HuH-7 (cell line): Measurements from ENCODE around the gene CLEC2D.
"Not testable (repeated sequence)": the region's sequence is repeated elsewhere in the genome, so short reads cannot be mapped to it uniquely, and the experiment has no call there.

Experiments
- DNase-seq: peaks from one replicate; pipeline ENCODE4 v3.0.0; 2011; ENCODE audit warnings: low spot score

The CLEC2D gene, protein sequence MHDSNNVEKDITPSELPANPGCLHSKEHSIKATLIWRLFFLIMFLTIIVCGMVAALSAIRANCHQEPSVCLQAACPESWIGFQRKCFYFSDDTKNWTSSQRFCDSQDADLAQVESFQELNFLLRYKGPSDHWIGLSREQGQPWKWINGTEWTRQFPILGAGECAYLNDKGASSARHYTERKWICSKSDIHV

DNA sequence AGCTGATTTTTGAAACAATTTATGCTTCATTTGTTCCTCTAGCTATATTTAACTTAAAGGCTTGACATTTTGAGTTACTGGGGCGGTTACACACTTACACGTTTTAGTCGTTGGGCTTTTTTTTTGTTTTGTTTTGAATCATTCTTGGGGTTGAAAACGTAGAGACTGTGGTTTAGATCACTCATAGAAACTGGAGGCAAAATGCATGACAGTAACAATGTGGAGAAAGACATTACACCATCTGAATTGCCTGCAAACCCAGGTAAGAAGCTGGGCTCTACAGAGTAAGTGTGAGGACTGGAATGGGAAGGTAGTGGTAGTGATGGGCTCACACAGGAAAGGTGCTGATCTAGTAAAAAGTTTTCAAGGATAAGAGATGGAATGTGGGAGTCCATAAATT, at the start of gene CLEC2D:
Gene CLEC2D (plus strand): TSS at position 180 of the 400 bp plus-strand sequence. CDS start 22 bp downstream, at position 202.
- DNase-seq = no peak

DNA sequence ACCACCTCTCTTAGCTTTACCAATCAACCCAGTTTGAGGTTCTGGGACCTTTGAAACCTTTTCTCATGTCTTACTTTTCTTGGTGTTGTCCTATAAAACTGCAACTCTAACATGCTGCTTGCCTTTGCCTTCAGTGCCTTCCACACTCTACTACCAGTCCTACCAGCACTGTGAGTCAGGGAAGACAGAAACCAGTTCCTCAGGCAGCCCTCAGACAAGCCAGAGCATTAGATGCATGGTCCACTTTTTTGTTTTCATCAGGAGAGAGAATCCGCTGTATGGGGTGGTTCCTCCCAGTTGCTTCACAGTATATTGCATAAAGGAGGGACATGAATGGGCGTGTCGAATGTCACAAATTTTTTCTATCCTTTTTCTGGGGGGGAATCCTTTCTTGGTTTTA, 44.5 kb upstream of the CLEC2D start:
- DNase-seq = no peak

DNA sequence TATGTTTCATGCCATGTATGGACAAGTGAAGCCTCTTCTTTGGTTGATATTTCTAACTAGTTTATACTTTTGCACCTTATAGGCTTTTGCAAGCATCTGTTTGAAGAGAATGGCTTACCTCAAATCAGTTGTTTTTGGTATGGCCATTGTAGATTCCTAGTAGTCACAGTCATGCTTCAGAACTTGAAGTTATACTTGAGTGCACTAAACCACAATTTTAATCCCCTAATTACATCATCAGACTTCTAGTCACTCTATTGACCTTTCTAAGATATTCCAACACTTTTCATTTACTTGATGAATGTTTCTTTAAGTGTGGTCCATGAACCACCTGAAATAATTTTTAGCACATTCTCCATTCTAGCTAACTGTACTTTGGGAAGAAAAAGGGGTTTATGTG, 43.2 kb upstream of the CLEC2D start:
- no peak for DNase-seq

DNA sequence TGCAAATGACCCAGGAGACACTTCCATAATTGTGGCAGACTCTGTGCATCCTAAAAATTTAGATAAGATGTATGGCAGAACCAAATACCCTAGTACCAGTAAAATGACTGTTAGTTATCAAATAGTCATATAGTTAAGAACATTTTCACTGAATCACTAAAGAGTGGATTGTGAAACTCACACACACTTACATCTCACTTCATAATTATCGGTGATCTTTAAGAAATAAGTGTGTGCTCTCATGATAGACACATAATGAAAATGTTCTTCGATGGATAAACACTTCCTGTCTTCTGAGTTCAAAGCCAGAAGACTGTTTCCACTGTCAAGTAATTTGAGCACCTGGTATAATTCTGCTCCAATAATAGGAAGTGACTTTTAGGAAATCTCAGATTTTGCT, 42.7 kb upstream of the CLEC2D start:
- DNase-seq = no peak

DNA sequence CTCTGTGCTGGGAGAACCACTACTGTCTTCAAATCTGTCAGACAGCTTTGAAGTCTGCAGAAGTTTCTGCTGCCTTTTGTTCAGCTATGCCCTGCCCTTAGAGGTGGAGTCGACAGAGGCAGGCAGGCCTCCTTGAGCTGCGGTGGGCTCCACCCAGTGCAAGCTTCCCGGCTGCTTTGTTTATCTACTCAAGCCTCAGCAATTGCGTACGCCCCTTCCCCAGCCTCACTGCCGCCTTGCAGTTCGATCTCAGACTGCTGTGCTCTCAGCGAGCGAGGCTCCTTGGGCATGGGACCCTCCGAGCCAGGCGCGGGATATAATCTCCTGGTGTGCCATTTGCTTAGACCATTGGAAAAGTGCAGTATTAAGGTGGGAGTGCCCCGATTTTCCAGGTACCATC, 36.7 kb upstream of the CLEC2D start:
- no peak for DNase-seq

DNA sequence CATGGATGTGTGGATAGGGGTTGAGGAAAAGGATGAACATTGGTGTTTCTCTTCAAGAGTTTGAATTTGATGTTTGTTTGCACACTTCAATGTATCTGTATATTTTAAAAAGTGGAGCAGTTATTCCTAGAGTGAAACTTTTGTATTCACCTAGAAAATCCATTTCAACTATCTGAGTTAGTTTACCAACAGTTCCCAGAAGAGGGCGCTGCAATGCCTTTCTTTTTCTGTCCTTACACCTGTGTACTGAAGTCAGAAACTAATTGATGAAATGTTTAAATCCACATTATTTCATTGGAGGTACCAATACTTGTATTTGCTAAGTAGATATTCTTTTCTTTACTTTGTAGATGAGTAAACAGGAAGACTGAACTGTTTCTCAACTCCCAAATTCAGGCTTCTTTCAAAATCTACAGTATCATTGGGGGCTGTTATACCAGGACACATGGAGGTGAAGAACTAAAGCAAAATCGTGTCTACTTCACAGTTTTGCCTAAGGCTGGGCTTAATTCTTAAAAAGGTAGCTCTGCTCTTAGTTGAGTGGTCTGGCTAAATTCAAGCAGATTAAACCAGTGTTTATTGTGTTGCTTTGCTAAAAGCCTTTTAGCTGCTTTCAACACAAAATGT, 35.2 kb upstream of the CLEC2D start:
- DNase-seq = no peak

DNA sequence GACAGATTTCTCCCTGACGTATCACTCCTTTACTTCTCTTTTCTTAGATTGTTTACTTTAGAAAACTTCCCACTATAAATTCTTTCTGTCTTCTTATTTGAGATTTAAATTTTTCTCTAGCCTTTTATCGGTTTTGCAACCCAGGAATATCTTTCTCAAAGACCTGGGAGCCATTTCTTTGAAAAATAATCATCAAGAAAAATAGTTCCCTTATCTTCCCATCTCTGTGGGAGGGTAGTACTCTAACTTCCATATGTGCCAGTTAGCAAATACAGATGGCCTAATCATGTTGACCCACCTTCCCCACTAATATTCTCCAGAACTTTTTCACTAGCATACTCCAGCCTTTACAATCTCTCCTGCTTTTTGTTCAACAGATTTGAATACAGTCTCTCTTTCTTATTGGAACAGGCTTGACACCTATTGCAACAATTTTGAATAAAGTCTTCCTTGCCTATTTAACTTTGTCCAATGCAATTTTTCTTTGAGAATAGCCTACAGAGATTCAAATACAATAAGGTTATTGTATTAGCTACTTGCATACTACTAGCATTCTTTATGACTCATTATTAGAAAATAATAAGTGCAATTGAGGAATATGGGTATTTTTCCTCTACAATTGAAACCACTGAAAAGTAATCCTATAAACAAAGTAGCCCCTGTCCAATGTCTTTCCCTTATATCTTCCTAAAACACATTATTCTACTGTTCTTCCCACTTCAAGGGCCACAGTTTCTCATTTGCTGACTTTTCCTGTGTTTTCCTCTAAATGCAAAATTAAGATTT, 34.4 kb upstream of the CLEC2D start:
- DNase-seq = no peak

DNA sequence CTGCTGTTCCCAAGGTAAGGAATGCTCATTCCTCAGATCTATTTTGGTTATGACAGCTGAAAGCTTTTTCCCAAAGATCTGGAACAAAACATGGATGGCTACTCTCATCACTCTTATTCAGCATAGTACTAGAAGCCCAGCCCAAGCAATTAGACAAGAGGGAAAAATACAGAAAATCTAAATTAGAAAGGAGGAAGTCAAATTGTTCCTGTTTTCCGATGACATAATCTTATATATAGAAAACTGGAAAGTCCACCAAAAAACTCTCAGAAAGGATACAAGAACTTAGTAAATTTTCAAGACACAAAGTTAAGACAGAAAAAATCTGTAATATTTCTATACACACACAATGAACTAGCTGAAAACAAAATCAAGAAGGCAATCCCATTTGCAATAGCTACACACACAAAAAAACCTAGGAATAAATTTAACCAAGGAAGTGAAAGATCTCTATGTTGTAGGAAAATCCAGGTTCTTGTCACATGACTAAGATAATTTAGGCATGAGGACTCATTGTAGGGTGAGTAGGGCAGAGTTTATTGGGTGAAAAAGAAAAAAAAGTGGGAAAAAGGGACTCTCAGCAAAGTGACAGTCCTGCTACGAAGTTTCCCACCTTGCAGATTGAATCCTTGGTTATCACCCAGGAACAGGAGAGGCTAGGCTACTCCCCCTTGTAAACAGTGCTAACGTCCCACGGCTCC, 33.2 kb upstream of the CLEC2D start:
- no peak for DNase-seq

DNA sequence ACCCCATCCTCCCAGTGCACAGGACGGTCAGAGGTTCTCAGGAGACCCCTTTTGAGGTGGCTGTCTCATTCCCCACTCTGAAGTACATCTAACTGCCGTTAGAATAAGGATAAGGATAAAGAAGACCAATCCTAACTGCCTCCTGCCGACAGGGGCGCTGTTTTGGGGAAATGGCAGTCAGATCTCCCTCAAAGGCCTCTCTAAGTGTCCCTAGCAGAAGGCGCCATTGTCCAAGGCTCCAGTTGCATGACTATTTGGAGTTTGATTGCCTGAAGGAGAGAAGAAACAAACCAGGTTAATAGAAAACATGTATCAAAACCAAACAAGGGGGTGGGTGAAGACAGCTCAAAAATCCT, 32.7 kb upstream of the CLEC2D start:
- DNase-seq = no peak

DNA sequence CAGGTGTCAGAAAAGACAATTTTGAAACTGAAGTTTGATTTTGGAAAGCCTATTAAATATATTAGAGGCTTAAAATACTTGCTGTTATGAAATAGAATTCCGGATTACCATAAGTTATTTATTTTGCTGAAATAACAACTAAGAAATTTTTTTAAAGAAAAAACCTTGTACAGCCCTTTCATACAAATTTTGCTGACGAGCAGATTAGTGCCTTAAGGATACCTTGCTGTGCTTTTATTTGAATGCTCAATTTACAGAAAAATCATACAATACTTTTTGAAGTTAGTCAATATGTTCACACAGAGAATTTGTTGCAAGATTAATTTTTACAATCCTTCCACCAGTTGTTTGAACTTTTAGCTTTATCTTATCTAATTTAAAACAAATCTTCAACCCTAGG, 29.5 kb upstream of the CLEC2D start:
- DNase-seq = no peak

DNA sequence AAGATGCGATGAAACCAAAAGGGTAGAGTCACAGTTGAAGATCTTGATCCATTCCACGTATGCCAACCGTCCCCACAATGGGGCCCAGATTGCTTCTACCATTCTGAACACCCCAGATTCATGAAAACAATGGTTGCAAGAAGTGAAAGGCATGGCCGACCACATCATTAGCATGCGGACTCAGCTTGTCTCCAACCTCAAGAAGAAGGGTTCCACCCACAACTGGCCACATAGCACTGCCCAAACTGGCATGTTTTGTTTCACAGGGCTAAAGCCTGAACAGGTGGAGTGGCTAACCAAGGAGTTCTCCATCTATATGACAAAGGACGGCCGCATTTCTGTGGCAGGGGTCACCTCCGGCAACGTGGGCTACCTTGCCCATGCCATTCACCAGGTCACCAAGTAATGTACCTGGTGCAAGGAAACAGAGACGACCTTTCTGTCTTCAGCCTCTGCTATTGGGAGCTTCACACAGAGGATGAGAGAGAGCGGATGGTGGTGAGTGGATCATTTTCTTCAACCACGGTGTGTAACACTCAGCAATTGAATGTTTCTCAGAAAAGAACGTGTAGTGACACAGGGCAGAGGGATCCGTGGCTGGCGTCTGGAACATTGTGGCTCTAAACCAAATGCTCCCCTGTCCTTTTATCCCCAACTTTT, 26.8 kb upstream of the CLEC2D start:
- no peak for DNase-seq

DNA sequence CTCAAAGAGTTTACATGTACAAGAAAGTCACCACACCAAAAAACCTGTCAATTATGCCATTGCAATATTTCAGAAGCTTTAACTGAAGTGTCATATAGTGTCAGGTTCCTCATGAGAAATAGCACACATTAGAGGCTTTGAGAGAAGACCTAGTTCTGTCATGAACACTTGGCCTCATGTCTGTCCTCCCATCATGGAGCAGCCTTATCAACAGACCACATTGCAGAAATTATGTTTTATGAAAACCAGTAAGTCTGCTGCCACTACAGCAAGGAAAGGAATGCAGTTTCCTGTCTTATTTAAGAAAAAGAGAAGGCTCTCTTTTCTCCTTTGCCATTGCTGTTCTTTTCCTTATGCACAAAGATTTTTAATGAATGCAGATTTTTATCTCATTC, 26.2 kb upstream of the CLEC2D start:
- no peak for DNase-seq

DNA sequence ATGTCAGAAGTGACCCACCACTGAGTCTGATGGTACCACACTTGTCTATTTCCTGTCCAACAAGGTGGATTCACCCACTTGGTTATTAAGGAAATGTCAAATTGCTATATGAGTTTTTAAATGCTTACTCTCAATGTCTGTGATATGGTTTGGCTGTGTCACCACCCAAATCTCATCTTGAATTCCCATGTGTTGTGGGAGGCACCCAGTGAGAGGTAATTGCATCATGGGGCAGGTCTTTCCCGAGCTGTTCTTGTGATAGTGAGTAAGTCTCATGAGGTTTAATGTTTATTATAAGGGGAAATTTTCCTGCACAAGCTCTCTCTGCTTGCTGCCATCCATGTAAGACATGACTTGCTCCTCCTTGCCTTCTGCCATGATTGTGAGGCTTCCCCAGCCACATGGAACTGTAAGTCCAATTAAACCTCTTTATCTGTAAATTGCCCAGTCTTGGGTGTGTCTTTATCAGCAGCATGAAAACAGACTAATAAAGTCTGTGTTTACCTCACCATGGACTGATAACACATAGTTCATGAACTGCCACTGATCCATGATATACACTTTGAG, 24.4 kb upstream of the CLEC2D start:
- not testable (repeated sequence) for DNase-seq

DNA sequence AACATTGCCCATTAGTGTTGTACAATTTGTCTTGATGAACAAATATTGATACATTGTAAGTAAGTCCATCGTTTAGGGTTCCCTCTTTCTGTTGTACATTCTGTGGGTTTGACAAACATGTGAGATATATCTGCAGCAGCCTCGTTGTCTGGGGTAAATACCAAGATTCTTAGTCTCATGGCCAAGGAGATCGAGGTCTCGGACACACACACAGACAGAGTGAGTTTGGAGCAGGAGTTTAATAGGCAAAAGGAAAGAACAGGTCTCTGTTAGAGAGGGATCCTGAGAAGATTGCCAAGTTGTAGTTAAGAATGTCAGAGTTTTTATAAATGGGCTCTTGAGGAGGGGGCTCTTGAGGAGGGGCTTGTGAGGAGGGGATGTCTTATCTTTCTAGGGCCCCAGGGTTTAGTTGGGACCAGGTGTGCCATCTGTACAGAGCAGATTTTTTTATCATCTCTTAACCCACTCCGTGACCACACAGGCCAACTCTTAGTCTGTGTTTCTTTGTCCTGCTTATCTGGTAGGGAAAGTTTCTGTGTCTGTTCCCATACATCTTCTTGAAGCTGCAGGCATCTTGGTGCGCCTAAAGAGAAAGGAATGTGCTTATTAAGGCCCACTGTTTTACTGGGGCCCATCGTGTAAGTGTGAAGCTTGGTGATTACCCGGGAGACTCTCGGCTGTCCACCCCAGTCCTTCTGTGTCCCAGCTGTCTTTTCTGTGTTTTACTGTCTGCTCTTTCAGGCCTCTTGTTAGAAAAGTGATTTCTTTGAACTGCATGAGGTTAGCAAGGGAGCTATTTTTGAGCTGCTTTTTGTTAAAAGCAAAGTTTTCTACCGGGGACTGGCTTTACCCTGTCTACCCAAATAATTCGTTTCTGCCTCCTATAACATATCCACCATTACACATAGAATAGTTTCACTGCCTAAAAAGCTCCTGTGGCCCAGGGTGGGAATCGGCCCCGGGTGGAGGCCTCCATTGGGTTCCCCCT, 22.4 kb upstream of the CLEC2D start:
- no peak for DNase-seq

DNA sequence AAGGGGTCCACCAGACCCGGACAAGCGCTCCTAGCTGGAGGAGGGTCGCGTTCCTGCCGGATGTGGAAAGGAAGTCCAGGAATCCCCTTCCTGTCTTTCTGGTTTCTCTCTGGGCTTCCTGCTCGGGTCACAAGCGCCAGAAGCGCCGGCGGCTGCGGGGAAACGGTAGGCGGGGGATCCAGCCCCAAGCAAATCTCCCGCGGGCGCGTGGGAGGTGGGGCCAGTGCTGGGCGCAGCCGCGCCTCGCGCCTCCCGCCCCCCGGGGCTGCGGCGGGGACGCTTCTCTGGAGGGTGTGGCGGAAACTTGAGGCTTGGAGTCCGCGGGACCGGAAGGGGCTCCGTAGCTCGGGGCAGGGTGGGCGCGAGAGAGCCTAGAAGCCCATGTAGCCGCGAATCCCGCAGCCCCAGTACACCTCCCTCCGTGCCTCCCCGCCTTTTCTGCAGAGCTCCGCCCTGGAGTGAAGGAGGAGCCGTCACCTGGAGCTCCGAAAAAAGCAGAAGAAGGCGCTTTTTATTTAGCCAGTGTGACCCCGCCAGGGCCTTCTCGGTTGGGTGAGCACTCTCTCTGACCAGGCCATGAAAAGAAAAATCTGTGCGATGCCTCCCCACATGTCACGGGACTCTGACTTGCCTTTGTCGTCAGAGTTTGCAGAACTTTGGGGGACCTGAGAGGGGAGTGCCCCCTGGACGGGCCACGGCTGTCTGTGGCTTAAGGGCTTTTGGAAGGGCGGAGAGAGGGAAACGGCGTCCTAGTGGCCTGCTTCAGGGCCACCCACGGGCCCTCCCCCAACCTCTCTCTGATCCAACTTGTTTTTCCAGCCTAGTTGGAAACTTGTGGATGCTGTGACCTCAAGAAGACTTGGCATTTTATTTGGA, 21.4 kb upstream of the CLEC2D start:
- DNase-seq = peak; percentile 79

DNA sequence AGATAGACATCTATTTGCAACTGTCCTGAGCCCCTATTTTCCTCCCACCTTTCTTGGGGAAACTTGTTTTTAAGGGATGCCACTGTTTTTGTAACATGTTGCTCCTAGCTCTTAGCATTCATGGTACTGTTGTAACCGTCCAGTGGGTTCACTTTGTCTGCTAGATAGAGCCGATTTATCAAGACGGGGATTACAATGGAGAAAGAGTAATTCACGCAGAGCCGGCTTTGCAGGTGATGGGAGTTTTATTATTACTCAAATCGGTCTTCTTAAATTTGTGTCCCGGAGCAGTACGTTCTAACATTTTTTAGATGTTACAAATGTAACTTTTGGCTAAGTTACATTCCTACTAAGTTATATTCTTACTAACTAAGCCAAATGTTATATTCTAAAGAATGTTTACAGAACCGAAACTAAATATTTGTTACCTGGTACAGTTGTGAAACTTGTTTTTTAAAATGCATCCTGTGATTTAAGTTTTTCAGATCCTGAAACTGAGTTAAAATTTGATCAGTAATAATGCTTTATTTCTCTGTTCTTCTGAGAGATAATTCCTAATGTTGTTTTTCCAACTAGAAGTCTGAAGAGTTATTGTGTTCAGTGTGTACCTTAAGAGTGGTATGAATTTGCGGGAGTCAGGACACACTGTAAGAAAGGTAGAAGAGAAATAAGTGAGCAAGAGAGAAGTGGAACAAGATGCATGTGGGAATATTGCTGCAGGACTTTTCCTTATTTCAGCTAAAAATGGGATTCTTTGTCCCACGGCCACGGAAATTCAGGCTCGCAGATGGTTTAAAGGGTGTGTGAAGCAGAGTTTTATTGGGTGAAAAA, 20.6 kb upstream of the CLEC2D start:
- DNase-seq = no peak

DNA sequence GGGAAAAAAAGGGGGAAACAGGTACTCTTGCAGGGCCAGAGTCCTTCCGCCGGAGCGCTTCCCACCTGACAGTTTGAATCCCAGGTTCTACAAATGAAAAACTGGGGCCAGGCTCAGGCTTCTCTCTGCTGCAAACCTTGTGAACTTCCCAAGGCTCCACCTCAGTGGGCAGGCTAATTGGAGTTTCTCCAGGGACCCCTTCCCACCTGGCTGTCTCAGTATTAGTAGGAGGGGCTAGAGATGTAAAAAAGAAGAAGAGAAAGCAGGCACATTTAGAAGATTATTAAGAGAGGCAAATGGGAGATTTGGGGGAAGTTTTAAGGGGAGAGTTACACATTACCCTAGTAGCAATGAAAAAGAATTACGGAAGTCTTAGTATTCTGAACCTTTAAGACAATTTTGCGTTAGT, 20.0 kb upstream of the CLEC2D start:
- no peak for DNase-seq

DNA sequence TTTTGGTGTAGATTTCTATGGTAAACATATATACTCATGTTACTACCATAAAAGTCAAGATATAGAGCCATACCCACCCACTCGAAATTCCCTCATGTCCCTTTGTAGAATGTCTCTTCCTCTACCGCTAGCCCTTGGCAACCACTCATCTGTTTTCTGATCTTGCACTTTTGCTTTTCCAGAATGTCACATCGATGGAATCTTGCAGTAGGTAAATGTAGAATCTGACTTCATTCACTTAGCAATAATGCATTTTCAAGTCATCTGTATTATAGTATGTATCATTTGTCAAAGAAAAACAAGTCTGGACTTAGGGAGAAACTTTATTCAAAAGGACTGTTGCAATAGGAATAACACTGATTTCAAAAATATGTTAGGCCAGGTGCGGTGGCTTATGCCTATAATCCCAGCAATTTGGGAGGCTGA, 19.3 kb upstream of the CLEC2D start:
- no peak for DNase-seq

DNA sequence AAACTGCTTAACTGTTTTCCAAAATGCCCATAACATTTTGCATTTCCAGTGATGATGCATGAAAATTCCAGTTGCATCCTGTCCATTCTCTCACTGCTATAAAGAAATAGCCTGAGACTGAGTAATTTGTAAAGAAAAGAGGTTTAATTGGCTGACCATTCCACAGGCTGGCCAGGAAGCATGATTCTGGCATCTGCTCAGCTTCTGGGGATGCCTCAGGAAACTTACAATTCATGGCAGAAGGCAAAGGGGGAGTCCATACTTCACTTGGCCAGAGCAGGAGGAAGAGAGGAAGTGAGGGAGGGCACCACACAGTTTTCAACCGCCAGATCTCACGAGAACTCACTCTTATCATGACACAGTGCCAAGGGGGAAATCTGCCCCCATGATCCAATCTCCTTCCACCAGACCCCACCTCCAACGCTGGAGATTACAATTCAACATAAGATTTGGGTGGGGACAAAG, 18.2 kb upstream of the CLEC2D start:
- DNase-seq = no peak
